Measurements from ENCODE around the gene SCUBE2. TPM values are rescaled to one million over a fixed set of nuclear protein-coding genes. Genes with fewer than 3 reads are reported as not detected.

Gene SCUBE2
- total and polyA plus RNA-seq, 2 donors (not counting 1 experiment from before 2014, with no cell fraction given) = not detected

DNA sequence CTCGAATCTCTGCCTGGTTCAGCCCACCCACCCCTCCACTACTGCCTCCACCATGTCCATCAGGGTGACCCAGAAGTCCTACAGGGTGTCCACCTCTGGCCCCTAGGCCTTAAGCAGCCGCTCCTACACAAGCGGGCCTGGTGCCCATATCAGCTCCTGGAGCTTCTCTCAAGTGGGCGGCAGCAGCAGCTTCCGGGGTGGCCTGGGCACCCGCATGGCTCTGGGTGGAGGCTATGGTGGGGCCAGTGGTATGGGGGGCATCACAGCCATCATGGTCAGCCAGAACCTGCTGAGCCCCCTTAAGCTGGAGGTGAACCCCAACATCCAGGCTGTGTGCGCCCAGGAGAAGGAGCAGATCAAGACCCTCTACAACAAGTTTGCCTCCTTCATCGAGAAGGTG is 3.0 kb upstream of the SCUBE2 start:
- no peaks in the 10 kb centered on the region for H3K9me3 Mint-ChIP-seq (ENCODE audit: insufficient read depth)
- H3K4me2 ChIP-seq (replicated peaks; ENCODE audit: low read depth, low read length, poor library complexity, severe bottlenecking) = no peak overlapping the region
- H3K4me1 ChIP-seq (ENCODE audit: control insufficient read depth in 2 of 2, insufficient read depth in 2 of 2, low read length in 2 of 2) = peaks cover 8 to 14% of the 10 kb centered on the region in 2 donors
- 97% methylated on average over 8 of the region's 8 CpGs for WGBS (ENCODE audit: insufficient coverage)
- H3K27me3 ChIP-seq (replicated peaks in 1 of 4; ENCODE audit: control extremely low read depth in 1 of 4, control insufficient read depth in 3 of 4, insufficient read depth in 4 of 4, low read length in 3 of 4) = peaks cover 0 to 38% (median 17%) of the 10 kb centered on the region in 4 experiments
- no peak overlapping the region for H3K4me3 ChIP-seq (ENCODE audit: control extremely low read depth in 1 of 5, extremely low read depth in 1 of 5, insufficient read depth in 1 of 5, low read depth in 2 of 5, low read length in 4 of 5)
- TF ChIP-seq EZH2 (IDR thresholded peaks at IDR 0.05; ENCODE audit: borderline replicate concordance, insufficient read depth, low read depth, low read length, poor library complexity, severe bottlenecking) = no peak
- no peak for TF ChIP-seq CTCF (IDR thresholded peaks at IDR 0.05)
- intact Hi-C loops (cut with micrococcal nuclease) = no loop called here
- H3K9me3 ChIP-seq (ENCODE audit: control extremely low read depth in 1 of 3, control insufficient read depth in 2 of 3, insufficient read depth in 1 of 3, low read length in 2 of 3) = no peaks in the 10 kb centered on the region
- H3K27ac Mint-ChIP-seq = no peak overlapping the region
- H4K20me1 ChIP-seq (ENCODE audit: control insufficient read depth, insufficient read depth, low read length, poor library complexity, severe bottlenecking) = no peaks in the 10 kb centered on the region
- H3K9ac ChIP-seq (ENCODE audit: low read length) = no peak overlapping the region
- DNase-seq (no peak), ATAC-seq (ENCODE audit: low read depth) (no peak)
- no peaks in the 10 kb centered on the region for H3K79me2 ChIP-seq (ENCODE audit: control insufficient read depth, insufficient read depth, low read length)
- no peak overlapping the region for H3K4me3 Mint-ChIP-seq
- POLR2A ChIA-PET = no interaction called here
- no peaks in the 10 kb centered on the region for H3K36me3 ChIP-seq (replicated peaks in 1 of 2; ENCODE audit: control extremely low read depth in 1 of 2, control insufficient read depth in 1 of 2, extremely low read depth in 1 of 2, insufficient read depth in 2 of 2, low read length in 1 of 2)
- CTCF ChIA-PET = interaction anchor here (1.3 kb wide), 1 partner anchor 412 kb away, joined by 3 read pairs; no protein-coding TSS in a partner anchor
- peaks cover 13% of the 10 kb centered on the region for H3K4me1 Mint-ChIP-seq
- no peak overlapping the region for H2AFZ ChIP-seq (ENCODE audit: insufficient read depth, low read depth, low read length, poor library complexity, severe bottlenecking)
- peaks cover 63% of the 10 kb centered on the region for H3K27me3 Mint-ChIP-seq
- H3K27ac ChIP-seq (ENCODE audit: low read length in 2 of 2) = no peak overlapping the region

DNA sequence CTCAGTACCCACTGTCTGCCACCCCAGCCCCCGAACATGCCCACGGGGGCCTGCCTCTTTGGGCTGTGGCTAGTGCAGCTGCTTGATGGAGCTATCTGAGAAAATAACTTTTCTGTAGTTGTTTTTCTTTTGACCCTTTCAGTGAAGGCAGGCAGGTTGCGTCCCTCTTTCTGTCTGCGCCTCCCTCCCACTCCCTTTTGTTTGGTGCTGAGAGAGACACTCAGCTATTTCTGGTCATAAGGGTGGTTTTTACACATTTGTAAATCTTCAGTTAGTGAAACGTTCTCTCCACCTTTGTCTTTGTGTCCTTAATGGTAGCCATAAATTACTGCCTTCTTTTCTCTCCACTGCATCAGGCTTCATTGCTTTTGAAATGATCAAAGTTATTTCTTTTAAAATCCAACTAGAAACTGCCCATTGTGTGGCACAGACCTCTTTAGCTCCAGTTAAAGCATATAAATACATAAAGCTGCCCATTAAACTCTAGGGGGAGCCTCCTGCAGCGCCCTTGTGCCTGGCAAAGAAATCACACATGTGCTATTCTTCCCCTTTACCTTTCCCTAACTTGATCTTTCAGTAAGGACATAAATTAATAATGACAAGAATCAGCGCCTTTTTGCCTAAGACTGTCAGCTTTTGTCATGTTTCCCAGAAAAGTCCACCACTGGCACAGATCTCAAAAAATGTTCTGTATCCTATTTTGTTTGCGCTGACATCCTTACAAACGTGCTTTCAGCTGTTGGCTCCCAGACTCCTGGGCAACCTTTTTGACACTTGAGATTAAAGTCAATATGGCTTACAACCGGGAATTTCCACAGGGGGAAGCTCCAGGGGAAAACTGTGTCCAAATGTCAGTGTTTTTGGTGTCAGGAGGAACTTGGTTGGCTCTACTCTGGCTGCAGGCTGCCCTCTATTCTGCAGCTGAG is 1.7 kb upstream of the SCUBE2 start:
- Mint-ChIP-seq H3K9me3 (ENCODE audit: insufficient read depth) (no peaks in the 10 kb centered on the region), H3K4me3 (peak overlapping the region; percentile 73), H3K27ac (no peak overlapping the region), H3K4me1 (peaks cover 13% of the 10 kb centered on the region), H3K27me3 (peaks cover 75% of the 10 kb centered on the region)
- H3K36me3 ChIP-seq (replicated peaks in 1 of 2; ENCODE audit: control extremely low read depth in 1 of 2, control insufficient read depth in 1 of 2, extremely low read depth in 1 of 2, insufficient read depth in 2 of 2, low read length in 1 of 2) = no peaks in the 10 kb centered on the region
- no peak overlapping the region for H2AFZ ChIP-seq (ENCODE audit: insufficient read depth, low read depth, low read length, poor library complexity, severe bottlenecking)
- peaks cover 0 to 47% (median 18%) of the 10 kb centered on the region in 4 experiments for H3K27me3 ChIP-seq (replicated peaks in 1 of 4; ENCODE audit: control extremely low read depth in 1 of 4, control insufficient read depth in 3 of 4, insufficient read depth in 4 of 4, low read length in 3 of 4)
- ChIA-PET POLR2A (no interaction called here), CTCF (interaction anchor here (1.0 kb wide), 1 partner anchor 414 kb away, joined by 4 read pairs; no protein-coding TSS in a partner anchor)
- no peak overlapping the region for H3K9ac ChIP-seq (ENCODE audit: low read length)
- H3K27ac ChIP-seq (ENCODE audit: low read length in 2 of 2) = no peak overlapping the region
- H3K79me2 ChIP-seq (ENCODE audit: control insufficient read depth, insufficient read depth, low read length) = no peaks in the 10 kb centered on the region
- H3K9me3 ChIP-seq (ENCODE audit: control extremely low read depth in 1 of 3, control insufficient read depth in 2 of 3, insufficient read depth in 1 of 3, low read length in 2 of 3) = no peaks in the 10 kb centered on the region
- WGBS (ENCODE audit: insufficient coverage) = 61% methylated on average over 4 of the region's 10 CpGs
- DNase-seq (no peak), ATAC-seq (ENCODE audit: low read depth) (no peak)
- H3K4me3 ChIP-seq (ENCODE audit: control extremely low read depth in 1 of 5, extremely low read depth in 1 of 5, insufficient read depth in 1 of 5, low read depth in 2 of 5, low read length in 4 of 5) = no peak overlapping the region
- H4K20me1 ChIP-seq (ENCODE audit: control insufficient read depth, insufficient read depth, low read length, poor library complexity, severe bottlenecking) = no peaks in the 10 kb centered on the region
- H3K4me2 ChIP-seq (replicated peaks; ENCODE audit: low read depth, low read length, poor library complexity, severe bottlenecking) = no peak overlapping the region
- TF ChIP-seq CTCF (IDR thresholded peaks at IDR 0.05) (no peak), EZH2 (IDR thresholded peaks at IDR 0.05; ENCODE audit: borderline replicate concordance, insufficient read depth, low read depth, low read length, poor library complexity, severe bottlenecking) (no peak)
- intact Hi-C loops (cut with micrococcal nuclease) = no loop called here
- peaks cover 8 to 14% of the 10 kb centered on the region in 2 donors for H3K4me1 ChIP-seq (ENCODE audit: control insufficient read depth in 2 of 2, insufficient read depth in 2 of 2, low read length in 2 of 2)
